Lower lobe of right lung (tissue), 2 donors: Measurements from ENCODE around the gene AGER. TPM values are rescaled to one million over a fixed set of nuclear protein-coding genes. Genes with fewer than 3 reads are reported as not detected.

Experiments used
- ATAC-seq, 2 donors: fragments of 200-7000 bp; cut with Tn5 transposase; one replicate each; pipeline ENCODE4 v1.9.1; 2020 to 2022; ENCODE audit warnings: mild to moderate bottlenecking in 2 of 2, moderate library complexity in 2 of 2
- DNase-seq: peaks from one replicate; pipeline ENCODE4 v3.0.0-alpha.2; 2020
- H3K27ac ChIP-seq: fragments of 200-600 bp; one replicate; pipeline ENCODE4 v1.8.0; 2022
- H3K27me3 ChIP-seq: fragments of 200-600 bp; one replicate; pipeline ENCODE4 v1.8.0; 2022; ENCODE audit warnings: low read depth
- H3K36me3 ChIP-seq: fragments of 200-600 bp; one replicate; pipeline ENCODE4 v1.8.0; 2022; ENCODE audit warnings: mild to moderate bottlenecking
- H3K4me1 ChIP-seq: fragments of 200-600 bp; one replicate; pipeline ENCODE4 v1.8.0; 2022
- H3K4me3 ChIP-seq: fragments of 200-600 bp; one replicate; pipeline ENCODE4 v1.8.0; 2022; ENCODE audit warnings: mild to moderate bottlenecking
- H3K9me3 ChIP-seq: fragments of 200-600 bp; one replicate; pipeline ENCODE4 v1.8.0; 2022
- intact Hi-C: fragments of 100-400 bp; cut with DNase I; formaldehyde crosslinking; loops from one replicate; pipeline ENCODE4 v1.11.0; 2022
- total RNA-seq: library from RNA; stranded (reverse); fragmentation: NEBNext Ultra II Directional; extraction: Animal tissue kit (Norgen Biotek cat#: 25700); gene quantifications from one replicate; pipeline ENCODE4 v1.2.1, GENCODE V29; 2021
- TF ChIP-seq, protein P1 (sequence below): fragments of 200-600 bp; IDR thresholded peaks from one replicate; pipeline ENCODE4 v1.8.0; 2022; ENCODE audit warnings: antibody characterized with exemption, mild to moderate bottlenecking
- donor health status: DM: no; HTN: yes; CAD: no; lungs with severe emphysema.

Gene AGER
- total RNA-seq, 1 donor from 2014 or later = 882 TPM

DNA sequence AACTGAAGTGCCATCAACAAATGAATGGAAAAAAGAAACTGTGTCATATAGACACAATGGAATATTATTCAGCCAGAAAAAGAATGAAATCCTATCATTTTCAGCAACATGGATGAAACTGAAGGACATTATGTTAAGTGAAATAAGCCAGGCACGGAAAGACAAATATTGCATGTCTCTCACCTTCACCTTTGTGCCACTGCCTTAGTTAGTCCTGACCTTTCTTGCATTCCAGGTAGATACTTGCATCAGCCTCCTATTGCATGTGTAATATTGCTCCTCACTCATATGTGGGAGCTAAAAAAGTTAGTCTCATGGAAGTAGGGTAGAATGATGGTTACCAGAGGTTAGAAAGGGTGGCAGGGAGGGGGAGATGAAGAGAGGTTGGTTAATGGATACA, 24.9 kb upstream of the AGER start:
- TF ChIP-seq, protein P1, sequence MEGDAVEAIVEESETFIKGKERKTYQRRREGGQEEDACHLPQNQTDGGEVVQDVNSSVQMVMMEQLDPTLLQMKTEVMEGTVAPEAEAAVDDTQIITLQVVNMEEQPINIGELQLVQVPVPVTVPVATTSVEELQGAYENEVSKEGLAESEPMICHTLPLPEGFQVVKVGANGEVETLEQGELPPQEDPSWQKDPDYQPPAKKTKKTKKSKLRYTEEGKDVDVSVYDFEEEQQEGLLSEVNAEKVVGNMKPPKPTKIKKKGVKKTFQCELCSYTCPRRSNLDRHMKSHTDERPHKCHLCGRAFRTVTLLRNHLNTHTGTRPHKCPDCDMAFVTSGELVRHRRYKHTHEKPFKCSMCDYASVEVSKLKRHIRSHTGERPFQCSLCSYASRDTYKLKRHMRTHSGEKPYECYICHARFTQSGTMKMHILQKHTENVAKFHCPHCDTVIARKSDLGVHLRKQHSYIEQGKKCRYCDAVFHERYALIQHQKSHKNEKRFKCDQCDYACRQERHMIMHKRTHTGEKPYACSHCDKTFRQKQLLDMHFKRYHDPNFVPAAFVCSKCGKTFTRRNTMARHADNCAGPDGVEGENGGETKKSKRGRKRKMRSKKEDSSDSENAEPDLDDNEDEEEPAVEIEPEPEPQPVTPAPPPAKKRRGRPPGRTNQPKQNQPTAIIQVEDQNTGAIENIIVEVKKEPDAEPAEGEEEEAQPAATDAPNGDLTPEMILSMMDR = no peak
- Histone ChIP-seq H3K27me3 (no peaks in the 10 kb centered on the region), H3K9me3 (no peaks in the 10 kb centered on the region), H3K36me3 (peaks cover 19% of the 10 kb centered on the region), H3K27ac (no peak overlapping the region), H3K4me3 (no peak overlapping the region), H3K4me1 (no peaks in the 10 kb centered on the region)
- intact Hi-C loops = no loop called here
- no peak for DNase-seq
- ATAC-seq = no peak

DNA sequence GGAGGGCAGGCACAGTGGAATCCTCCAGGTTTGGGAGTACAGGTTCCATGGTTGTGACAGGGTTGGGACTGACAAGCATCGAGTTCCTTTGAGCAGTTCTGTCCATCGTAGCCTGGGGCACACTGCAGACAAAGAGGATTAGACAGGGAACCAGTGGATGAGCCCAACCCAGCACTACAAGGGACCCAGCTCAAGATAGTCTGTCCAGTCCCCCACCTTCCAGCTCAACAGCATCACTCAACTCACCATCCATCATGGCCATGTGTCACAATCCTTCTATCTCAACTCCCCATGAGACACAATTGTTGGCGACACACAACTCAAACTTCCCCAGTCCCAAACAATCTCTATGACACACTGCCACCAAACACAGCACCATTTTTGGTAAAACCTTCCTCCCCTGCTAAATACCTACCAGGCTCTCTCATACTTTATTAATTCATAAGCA, 20.2 kb upstream of the AGER start:
- H3K36me3 ChIP-seq = peaks cover 23% of the 10 kb centered on the region
- H3K4me3 ChIP-seq = no peak overlapping the region
- no peaks in the 10 kb centered on the region for H3K4me1 ChIP-seq
- no peaks in the 10 kb centered on the region for H3K9me3 ChIP-seq
- intact Hi-C loops = no loop called here
- TF ChIP-seq, protein P1 = no peak
- DNase-seq (no peak), ATAC-seq (no peak)
- H3K27me3 ChIP-seq = peaks cover 4% of the 10 kb centered on the region
- H3K27ac ChIP-seq = no peak overlapping the region

DNA sequence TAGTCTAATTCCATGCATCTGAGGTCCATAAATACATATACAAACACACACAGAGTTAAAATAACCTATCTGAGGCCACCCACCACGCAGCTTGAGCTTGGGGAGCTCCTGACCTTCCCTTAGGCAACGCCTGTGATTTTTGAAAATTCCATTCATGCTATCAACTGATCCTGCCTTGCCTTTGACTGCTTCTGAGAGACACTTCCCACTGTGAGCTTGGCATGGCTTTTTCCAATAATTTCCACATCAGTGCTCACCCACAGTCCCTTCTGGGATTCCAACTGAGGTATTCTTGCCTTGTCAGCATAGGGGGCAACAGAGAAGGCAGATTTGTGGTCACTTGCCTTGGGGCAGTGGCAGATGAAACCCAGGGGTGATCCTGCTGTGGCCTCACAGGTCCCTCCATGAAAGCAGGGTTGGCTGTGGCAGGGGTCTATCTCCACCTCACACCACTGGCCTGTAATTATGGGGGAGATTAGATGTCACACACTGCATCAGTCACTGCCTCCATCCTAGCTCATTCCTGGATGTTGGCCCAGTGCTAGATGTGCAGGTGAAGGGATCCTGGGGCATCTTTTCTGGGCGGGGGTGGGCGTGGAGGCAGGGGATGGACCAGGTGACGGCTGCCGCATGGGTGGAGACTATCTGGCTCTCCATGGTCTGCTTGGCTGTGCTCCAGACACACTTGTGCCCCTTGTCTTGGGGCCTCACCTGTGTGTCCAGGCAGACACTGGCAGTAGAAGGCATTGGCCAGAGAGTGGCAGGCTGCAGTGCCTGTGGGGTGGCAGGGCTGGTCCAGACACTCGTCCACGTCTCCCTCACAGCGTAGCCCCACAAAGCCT, 19.6 kb upstream of the AGER start:
- no peak overlapping the region for H3K27ac ChIP-seq
- ATAC-seq = no peak
- intact Hi-C loops = no loop called here

DNA sequence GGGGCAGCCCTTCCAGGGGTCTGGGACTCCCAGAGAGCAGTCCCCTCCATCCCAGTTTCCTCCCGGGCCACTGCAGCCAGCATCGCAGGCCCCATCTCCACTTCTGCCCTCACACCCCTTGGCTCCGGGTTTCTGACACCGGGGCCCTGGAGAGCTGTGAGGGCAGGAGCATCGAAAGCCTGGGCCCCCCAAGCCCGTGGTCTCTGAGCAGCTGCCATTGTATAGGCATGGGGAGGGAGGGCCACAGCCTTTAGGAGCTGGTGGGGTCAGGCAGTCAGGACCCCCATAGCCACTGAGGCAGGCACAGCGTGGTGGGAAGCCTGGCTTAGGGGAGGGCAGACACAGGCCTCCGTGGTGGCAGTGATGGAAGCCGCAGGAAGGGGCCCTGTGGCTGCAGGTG, 18.1 kb upstream of the AGER start:
- DNase-seq = no peak
- TF ChIP-seq, protein P1 = no peak
- intact Hi-C loops = no loop called here
- Histone ChIP-seq H3K27ac (no peak overlapping the region), H3K27me3 (peaks cover 4% of the 10 kb centered on the region), H3K36me3 (peaks cover 18% of the 10 kb centered on the region), H3K4me3 (no peak overlapping the region), H3K4me1 (peaks cover 5% of the 10 kb centered on the region), H3K9me3 (no peaks in the 10 kb centered on the region)
- no peak for ATAC-seq

More for the DNA sequence above, 19.6 kb upstream of the AGER start:
- H3K4me3 ChIP-seq = no peak overlapping the region
- no peak for DNase-seq
- peaks cover 4% of the 10 kb centered on the region for H3K27me3 ChIP-seq
- H3K36me3 ChIP-seq = peaks cover 22% of the 10 kb centered on the region
- H3K4me1 ChIP-seq = no peaks in the 10 kb centered on the region
- TF ChIP-seq, protein P1 = no peak
- H3K9me3 ChIP-seq = no peaks in the 10 kb centered on the region

DNA sequence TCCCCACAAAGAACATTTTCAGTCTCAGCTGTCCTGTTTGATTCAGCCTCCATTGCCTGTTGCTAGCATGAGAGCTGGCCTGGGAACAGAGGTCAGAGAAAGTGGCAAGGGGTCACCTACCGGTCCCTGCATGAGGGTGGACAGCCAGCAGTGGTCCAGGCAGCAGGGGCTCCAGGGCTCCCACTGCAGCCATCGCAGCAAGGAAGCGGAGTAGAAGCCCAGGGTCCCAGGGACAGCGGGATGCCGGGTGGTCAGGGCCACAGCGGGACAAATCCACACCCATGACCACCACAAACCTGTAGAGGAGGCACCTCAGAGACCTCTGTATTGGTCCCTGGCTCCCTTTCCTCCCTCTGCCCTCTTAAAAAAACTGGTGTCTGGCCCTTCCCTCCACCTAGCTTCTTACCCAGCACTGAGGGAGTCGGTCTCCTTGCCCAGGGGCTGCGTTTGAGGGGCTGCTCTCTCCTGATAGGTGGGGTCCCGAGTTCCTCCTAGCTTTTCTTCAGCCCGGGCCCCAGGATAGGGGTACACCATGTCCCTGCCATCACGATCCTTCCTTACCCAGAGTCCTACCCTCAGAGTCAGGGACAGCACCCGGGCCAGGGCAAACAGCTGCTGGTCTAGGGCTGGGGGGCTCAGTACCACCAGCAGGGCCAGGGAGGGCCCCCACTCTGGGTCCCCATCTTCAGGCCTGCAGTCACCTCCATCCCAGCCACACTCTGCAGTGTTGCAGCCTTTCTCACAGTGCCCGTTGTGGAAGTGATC, 16.8 kb upstream of the AGER start:
- DNase-seq (no peak), ATAC-seq (no peak)
- Histone ChIP-seq H3K27me3 (peaks cover 4% of the 10 kb centered on the region), H3K27ac (no peak overlapping the region), H3K4me3 (no peak overlapping the region), H3K36me3 (peaks cover 18% of the 10 kb centered on the region), H3K4me1 (peaks cover 11% of the 10 kb centered on the region), H3K9me3 (no peaks in the 10 kb centered on the region)
- intact Hi-C loops = no loop called here
- TF ChIP-seq, protein P1 = no peak
